Ishikawa (cell line): ENCODE results near the gene CIB2.

ENCODE experiments used
- EGR1 ChIP-seq: IDR thresholded peaks from 2 replicates; pipeline ENCODE4 v1.6.1; 2012
- EP300 ChIP-seq: IDR thresholded peaks from 2 replicates; pipeline ENCODE4 v1.6.1; 2012; ENCODE audit warnings: borderline replicate concordance
- FOXM1 ChIP-seq: IDR thresholded peaks from 2 replicates; pipeline ENCODE4 v1.6.1; 2012; ENCODE audit warnings: low read depth, borderline replicate concordance
- NFIC ChIP-seq: IDR thresholded peaks from 2 replicates; pipeline ENCODE4 v1.6.1; 2012
- RAD21 ChIP-seq: IDR thresholded peaks from 2 replicates; pipeline ENCODE4 v1.6.1; 2012; ENCODE audit warnings: low read depth
- TEAD4 ChIP-seq: IDR thresholded peaks from 2 replicates; pipeline ENCODE4 v1.6.1; 2012
- YY1 ChIP-seq: IDR thresholded peaks from 2 replicates; pipeline ENCODE4 v1.6.1; 2012; ENCODE audit warnings: low read depth
- TF ChIP-seq, protein P1 (sequence below): IDR thresholded peaks from 2 replicates; pipeline ENCODE4 v1.6.1; 2012
- TF ChIP-seq, protein P2 (sequence below): IDR thresholded peaks from 2 replicates; pipeline ENCODE4 v1.6.1; 2012

DNA sequence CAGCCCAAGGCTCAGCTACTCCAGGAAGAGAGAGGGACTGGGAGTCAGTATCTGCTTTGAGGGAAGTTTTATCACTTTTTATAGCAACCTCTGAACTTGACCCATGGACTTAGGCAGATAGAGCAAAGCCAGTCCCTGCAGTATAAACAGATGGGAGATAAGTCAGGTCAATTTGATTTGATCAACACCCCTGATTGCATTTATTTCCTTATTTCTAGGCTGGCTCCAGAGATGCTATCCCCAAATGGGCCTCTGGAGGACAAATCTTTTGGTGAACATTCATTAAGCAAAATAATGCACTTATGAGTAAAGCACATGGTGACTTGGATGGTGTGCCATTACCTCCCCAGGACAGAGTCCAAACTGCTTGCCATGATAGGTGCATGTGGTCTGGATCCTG lies 9.0 kb upstream of the CIB2 start:
- no peak for TF ChIP-seq EP300
- TF ChIP-seq, protein P1, sequence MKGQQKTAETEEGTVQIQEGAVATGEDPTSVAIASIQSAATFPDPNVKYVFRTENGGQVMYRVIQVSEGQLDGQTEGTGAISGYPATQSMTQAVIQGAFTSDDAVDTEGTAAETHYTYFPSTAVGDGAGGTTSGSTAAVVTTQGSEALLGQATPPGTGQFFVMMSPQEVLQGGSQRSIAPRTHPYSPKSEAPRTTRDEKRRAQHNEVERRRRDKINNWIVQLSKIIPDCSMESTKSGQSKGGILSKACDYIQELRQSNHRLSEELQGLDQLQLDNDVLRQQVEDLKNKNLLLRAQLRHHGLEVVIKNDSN = no peak
- no peak for TF ChIP-seq TEAD4
- TF ChIP-seq, protein P2, sequence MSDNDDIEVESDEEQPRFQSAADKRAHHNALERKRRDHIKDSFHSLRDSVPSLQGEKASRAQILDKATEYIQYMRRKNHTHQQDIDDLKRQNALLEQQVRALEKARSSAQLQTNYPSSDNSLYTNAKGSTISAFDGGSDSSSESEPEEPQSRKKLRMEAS = no peak
- TF ChIP-seq NFIC = no peak
- TF ChIP-seq RAD21 = no peak
- no peak for TF ChIP-seq EGR1
- TF ChIP-seq FOXM1 = no peak
- TF ChIP-seq YY1 = no peak
